ENCODE measurements around the gene NIPSNAP3A. TPM values are rescaled to one million over a fixed set of nuclear protein-coding genes. Genes with fewer than 3 reads are reported as not detected.
A peak's percentile ranks its signal among the peaks of the same experiment; 100 is the strongest.

NIPSNAP3A gene
- total RNA-seq, 1 experiment from 2014 or later, result 22.6 TPM

DNA sequence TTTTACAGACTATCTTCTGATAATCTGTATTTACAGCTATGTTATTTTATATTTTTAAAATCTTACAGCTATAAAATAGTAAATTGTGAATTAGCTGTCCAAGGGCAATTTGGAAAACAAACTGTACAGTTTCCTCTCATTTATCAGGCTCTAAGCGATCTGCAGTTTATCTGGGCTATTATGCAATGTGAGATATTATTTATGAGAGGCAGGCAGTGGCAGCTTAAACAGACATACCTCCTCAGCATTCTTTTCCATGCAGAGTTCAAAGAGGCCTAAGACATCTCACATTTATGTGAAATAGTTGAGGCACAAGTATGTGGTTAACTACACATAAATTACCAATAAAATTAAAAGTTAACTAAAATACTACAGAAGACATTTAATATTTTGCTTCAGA lies 26.6 kb downstream of the NIPSNAP3A start:
- no peak for DNase-seq (ENCODE audit: low read depth)

DNA sequence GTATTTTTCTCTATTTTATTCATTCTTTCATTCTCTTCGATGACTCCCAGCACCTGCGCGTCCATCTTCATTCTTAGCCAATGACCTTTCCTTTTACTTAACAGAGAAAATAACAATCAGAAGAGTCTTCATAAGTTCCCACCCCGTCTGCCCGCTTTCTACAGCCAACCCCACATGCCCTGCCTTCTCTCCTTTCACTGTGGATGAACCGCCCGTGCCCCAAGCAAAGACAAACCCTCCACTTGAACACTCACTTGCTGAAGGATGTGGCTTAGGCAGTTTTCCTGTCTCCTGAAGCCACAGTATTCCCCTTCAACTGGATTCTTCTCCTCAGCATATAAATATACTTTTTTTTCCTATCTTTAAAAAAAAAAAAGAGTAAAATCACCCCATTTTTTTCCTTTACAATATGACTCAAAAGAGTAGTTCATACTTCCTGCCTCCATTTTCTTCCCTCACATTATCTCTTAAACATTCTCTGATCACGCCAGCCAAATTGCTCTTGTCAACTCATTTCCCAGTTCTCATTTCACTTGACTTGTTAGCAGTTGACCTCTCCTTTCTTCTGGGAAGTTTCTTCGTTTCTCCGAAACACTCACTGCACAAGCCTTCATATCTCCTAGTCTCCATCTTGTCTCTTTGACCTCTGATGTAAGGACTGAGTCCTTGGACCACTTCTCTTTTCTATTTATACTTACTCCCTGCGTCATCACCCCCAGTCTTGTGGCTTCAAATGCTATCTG lies 27.5 kb downstream of the NIPSNAP3A start:
- no peak for DNase-seq (ENCODE audit: low read depth)

DNA sequence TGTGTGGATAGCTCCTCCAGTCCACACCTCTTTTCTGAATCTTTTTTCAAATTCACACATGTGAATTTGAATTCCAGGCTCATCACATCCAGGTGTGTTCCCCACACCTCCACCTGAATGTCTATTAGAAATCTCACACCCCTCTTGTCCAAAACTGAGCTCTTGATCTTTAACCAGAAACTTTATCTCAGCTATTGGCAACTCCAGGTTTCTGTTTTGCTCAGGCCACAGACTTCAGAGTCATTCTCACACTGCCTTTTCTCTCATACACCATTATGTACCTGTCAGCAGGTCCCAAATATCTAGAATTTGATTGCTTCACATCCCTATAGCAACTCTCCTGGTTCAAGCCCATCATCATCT lies 28.1 kb downstream of the NIPSNAP3A start:
- DNase-seq (ENCODE audit: low read depth), result no peak

DNA sequence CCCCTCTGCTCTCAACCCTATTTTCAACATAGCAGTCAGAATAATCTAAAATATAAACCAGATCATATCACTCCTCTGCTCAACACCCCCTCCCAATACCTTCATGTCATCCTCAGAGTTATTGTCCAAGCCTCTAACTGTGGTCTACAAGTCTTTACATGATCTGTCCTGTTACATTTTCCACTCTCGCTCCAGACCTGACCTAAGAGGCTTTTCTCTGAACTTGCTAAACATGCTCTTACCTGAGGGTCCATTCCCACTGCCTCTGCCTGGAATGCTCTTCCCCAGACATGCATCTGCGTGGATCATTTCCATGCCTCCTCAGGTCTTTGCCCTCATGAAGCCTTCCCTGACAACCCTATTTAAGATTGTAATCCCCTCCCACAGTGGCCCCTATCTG lies 28.5 kb downstream of the NIPSNAP3A start:
- DNase-seq (ENCODE audit: low read depth), result no peak

DNA sequence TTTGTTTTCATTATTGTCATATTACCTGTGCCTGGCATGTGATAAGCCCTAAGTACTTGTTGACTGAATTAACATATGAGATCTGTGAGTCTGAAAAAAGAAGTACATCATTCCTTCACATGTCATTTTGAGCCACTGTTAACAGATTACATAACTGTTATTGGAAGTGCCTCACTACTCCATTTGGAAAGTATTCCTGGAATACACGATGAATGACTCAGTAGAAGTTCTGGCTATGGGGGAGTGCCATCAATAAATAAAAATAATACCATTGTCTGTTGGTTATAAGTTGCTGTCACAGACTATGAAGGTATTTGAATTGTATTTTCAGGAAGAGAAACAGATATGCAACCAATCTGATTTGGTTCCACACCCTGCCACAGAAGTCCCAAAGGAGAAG lies 29.3 kb downstream of the NIPSNAP3A start:
- no peak for DNase-seq (ENCODE audit: low read depth)

DNA sequence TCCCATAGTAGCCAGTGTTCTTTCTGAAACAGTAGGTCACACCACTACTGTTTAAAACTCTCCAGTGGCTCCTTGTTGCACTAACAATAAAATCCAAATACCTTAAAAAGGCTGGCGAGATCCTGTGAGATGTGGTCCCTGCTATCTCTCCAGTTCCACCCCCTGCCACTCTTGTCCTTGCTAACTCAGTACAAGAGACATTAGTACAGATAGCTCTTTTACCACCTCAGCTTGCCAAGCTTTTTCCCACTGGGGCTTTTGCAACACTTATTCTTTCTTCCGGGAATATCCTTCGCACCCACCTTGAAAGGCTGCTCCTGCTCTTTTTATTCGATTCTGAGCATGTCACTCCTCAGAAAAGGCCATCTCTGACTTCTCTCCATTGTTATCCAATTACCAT lies 31.3 kb downstream of the NIPSNAP3A start:
- DNase-seq (ENCODE audit: low read depth), result no peak

DNA sequence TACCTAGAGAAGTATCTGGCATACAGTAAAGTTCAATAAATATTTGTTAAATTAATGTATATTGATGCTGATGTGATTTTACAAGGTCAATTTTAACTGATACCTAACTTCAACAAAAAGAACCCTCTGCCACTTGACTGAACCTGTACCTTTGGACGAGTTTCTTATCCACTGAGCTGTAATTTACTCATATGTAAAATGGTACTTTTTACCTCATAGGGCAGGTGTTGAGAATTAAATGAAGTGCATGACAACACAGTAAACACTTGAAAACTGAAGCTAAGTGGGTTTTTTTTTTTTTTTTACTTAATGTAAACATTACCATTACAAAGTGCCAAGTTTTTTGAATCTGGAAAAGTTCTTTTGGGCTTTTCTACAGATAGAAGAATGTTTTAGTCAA lies 31.9 kb downstream of the NIPSNAP3A start:
- DNase-seq (ENCODE audit: low read depth), result no peak

DNA sequence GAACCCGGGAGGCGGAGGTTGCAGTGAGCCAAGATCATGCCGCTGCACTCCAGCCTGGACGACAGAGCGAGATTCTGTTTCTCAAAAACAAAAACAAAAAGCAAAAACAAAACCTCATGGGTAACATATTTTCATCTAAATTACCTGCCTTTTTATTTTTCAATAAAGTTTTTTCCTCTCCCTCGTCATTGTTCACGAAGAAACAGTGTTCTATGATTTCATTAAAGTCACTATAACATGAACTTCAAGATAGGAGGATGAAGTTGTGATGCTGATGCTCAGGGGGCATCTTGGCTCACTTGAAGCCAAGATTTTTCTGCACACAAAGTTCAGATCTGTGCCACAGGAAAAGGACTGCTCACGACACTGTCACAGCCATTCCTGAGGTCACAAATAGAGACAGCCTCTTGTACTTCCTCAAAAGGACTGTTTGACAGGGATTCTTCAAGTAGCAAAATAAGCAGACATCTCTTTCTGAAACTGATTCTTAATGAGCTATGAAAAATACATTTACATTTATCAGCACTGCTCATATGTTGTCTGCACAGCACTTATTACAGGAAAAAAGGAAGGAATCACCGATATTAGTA lies 32.6 kb downstream of the NIPSNAP3A start:
- no peak for DNase-seq (ENCODE audit: low read depth)

DNA sequence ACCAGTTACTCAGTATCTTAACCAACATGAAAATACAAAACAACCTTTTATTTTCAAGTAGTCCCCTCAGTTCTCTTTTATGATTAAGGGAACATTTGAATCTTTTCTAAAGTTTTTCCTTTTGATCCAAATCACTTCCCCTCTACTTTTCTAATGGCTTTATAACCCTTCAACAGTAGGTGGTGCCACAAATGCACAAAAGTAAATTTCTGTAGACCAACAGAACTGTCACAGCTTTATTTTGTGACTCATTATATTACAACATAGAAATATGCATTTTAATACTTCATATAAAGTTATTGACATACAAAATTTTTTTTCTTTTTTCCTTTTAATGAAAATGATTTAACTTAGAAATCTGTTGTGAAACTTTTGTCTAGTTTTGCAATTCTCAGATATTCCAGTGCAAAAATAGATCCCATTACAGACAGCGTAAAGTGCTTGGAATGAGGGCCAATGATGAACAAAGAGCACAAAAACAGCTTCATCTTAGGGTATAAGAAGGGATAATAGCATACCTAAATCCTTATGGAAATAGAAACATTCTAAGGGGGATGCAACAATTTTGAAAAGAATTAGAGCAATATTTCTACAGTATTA lies 33.4 kb downstream of the NIPSNAP3A start:
- DNase-seq (ENCODE audit: low read depth), result peak; percentile 37

DNA sequence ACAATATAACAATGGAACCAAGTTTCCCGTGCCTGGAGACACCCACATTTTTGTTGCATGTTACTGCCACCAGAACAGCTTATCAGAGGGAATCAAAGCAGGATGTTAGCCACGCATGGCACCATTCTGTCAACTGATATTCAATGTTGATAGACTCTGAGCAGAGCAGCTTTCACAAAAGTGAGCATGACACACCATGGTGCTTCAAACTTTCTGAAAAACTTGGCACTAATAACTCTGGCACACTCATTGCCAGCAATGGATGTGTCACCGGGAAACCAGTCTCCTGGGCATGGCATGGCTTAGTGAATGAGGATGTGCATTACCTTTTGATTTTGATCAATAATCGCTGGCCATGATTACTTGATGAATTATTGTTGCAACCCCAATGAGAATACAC lies 36.1 kb downstream of the NIPSNAP3A start:
- no peak for DNase-seq (ENCODE audit: low read depth)

DNA sequence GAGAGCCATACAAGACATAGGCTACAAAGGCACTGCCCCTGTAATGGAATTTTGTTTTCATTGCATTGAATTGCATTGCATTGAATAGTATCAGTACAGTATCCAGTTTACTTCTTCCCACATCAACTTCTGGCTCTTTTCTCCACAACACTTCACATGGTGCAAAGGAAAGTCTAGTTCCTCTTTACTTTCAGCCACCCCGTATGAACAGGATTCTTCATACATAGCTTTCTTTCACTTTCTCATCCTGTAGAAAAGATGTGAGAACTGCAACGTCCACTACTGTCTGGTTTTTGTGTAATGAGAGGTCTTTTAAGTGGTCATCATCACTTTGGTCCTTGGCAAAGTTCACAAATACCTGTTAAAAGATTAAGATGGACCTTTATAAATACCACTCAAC lies 36.6 kb downstream of the NIPSNAP3A start:
- no peak for DNase-seq (ENCODE audit: low read depth)

DNA sequence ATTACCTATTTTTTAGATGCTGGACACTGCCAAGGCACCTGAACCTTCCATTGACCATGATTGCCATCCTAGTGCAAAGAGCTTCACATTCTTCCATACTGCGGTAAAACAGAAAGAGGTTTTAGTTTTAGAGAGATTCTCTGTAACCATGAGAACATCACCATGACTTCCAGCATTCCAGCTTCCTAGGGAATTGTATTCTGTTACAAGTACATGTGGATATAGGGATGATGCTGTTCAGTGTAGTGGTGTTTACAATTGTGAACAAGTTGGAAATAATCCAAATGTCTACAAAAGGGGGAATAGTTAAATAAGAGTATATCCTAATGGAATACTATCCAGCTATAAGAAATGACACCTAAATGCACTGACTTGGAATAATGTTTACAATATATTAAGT lies 38.8 kb downstream of the NIPSNAP3A start:
- no peak for DNase-seq (ENCODE audit: low read depth)

DNA sequence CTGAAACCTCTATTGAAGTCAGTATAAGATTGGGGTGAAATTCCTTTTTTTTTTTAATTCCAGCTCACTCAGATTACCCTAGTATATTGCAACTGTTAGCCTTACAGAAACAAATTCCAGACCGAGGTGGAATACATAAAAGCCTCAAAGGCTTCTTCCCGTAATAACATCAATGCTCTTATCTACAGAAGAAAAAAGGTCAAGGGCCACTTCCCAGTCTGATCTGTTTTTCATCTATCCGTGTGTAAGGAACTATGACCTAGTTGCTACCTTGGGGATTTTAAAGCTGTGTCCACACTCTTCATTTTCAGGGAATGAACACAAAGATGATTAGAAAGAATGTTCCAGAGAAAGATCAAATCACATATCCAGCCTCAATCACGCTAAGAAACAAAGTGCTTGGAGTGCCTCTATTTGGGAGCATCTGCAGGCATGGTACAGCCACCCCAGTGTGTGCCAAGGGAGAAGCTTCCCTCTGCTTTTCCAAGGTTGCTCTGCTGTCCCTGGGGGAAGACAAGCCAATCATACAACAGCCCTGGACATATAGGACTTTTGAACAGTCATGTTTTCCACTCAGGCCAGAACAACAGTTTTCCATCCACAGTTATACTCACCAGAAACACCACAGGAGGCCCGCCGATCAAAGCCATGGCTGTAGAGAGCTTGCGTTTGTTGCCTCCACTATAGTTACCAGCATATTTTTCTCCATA lies 40.0 kb downstream of the NIPSNAP3A start:
- no peak for DNase-seq (ENCODE audit: low read depth)

DNA sequence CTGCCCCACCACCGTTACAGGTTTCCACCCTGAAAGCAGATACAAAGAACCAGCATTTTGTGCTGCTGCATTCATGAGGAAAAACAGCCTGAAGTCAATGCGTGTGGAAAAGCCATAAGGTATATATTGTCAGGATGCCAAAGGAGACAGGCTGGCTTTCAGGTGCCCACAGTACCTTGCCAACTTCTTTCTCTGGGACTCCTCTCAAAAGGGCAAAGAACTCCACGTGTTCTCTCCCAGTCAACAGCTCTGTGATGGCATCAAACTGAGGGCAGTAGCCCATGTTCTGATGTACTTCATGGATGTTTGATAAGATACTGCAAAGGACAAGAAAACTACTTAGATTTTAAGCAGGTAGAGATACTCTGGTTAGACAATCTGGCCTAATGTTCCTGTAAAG lies 40.8 kb downstream of the NIPSNAP3A start:
- no peak for DNase-seq (ENCODE audit: low read depth)

DNA sequence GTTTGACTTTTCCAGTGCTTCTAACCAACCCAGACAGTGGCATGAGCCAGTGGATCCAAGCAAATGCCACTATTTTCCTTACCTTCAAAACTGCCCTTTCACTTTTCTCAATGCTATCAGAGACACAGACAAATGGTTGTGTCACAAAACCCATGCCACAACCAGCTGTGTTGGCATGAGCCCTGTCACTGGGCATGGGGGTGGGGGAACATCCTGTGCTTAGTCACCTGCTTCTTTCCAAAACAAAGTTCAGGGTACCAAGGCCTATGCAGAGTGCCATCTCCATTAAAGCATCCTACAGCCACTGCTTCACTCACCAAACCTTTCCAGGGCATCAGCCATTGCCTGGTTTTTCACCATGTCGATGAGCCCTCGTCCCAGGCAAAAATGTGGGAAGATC lies 46.6 kb downstream of the NIPSNAP3A start:
- DNase-seq (ENCODE audit: low read depth), result peak; percentile 34

DNA sequence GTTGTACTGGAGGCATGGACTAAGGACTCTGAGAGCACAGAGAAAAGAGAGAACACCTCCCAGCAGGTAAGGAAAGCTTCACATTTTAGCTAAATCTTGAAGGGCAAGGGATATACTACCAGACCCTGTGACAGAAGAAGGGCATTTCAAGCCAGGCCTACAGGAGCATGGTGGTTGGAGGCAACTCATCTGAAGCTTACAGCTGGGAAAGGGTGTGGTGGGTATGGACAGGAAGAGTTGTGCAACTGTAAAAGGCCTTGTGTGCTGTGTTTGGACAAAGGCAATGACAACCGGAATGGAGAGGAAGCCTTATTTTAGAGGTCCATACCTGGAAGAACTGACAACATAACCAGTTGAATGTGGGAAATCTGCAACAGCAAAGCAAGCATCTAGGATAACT lies 47.6 kb downstream of the NIPSNAP3A start:
- DNase-seq (ENCODE audit: low read depth), result peak; percentile 19

DNA sequence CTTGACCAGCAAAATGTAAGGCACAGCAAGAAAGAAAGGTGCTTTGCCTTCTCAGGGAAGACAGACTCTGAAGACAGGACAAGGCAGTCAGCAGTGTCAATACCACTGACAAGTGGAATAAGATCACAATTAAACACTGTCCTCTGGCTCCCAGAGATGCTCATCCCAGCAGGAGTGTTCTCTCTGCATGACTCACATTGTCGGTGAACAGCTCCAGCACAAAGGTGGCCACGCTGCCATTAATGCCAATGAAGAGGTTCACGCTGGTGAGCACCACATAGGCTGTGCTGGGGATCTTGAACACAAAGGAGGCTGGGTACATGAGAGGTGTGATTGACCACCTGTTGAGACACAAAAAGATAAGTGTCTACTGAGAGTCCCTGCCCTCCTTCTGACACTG lies 48.4 kb downstream of the NIPSNAP3A start:
- no peak for DNase-seq (ENCODE audit: low read depth)

DNA sequence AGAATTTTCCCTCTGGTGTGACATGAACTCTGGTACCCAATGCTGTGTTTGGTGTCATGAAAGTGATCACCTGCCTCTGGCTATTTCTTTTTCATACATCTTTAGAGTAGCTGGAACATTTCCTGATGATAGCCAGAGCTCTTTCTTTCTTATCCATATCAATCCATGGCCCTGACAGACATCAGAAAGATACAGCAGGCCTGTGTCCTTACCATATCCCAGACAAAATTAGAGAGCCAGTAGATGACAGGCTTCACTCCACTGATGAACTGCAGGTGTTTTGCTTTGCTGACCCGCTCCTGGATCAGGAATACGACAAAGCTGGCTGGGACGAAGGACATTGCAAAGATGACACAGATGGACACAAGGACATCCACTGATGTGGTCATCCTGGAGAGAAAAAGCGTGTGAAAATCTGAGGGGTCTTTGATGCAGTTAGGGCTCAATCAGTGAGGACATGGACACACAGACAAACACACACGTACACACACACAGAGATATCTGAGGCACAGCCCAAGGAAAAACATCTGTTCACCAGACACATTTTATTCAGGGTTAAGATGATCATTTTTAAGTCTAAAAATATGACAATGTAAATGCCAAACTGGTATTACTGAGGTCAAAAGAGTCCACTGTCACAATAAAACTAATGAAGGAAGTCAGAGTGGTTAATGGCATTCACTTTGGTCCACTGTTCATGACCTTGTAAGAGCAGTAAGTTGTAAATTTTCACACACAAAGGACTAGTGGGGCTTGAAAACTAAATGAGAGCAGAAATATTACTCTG lies 50.9 kb downstream of the NIPSNAP3A start:
- DNase-seq (ENCODE audit: low read depth), result no peak

DNA sequence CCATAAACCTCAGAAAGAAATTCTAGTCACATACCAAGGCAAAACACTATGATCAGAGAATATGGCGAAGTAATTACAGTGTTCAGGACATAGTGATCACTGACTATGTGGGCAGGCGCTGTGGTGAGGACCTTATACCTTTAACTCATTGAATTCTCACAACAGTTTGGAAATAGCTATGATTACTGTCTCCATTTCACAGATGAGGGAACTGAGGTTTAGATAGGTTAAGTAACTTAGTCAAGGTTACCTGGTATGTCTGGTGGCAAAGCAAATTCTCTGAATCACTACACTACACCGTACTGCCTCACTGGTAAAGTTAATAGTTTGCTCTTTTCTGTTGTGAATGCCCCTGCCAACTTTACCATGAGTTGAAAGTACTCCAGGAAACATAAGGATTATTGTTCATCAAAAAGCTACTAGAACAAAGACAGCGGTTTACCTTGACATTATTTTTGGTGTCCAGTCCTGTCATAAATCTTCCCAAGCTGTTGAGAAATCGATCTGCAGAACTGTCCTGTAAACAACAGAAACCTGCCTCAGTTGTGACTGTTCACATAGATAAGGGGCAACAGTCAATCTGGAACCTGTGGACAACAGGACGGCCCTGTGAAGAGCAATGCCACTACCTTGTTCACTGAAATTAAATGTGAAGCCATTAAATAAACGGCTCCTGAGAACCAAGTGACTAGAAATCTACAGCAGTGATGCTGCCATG lies 52.7 kb downstream of the NIPSNAP3A start:
- DNase-seq (ENCODE audit: low read depth), result no peak

DNA sequence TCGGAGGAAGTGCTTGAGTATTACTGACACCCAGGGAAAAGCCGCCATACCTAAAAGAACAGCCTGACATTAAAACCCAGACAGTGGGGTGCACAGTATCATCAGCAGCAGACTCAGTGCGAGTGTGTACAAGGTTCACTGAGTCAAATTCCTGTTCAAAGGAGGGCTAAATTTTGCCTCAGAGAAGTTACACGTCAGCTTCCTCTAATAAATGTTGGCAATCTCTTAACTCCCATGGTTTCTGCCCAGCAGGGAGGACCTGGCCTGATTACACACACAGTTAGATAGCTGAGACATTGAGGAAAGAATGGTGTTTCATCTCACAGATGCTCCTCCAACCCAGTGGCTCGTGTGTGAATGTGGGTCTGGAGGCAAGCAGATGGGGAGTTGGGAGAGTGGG lies 54.6 kb downstream of the NIPSNAP3A start:
- DNase-seq (ENCODE audit: low read depth), result no peak

DNA sequence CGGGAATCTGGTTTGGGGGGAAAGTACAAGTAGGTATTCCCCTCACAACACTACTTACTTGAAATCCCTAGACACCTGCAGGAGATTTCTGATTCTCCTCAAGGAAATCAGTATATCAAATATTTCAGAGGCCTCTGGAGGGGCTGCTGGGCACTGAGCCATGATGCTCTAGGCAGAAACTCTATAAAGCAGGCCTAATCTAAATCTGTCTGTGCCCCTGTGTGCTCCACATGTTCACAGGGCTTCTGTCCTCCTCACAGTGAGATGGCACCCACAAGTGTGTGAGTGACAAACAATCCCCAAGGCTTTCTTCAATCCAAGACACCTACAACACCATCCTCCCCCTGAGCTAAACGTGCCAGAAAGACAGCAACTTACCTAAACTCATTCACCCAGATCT lies 55.4 kb downstream of the NIPSNAP3A start:
- no peak for DNase-seq (ENCODE audit: low read depth)
